Kidney epithelial cell (primary cell): ENCODE data around the gene TYW1B. TPM values are rescaled to one million over a fixed set of nuclear protein-coding genes. Genes with fewer than 3 reads are reported as not detected.
"Not testable (repeated sequence)": the region's sequence is repeated elsewhere in the genome, so short reads cannot be mapped to it uniquely, and the experiment has no call there.

ENCODE experiments used
- DNase-seq: peaks from one replicate; pipeline ENCODE4 v3.0.0-alpha.2; 2010; ENCODE audit warnings: low read depth
- H3K27me3 ChIP-seq: 2 replicates; pipeline ENCODE4 v1.6.0; 2011; ENCODE audit warnings: low read length; ENCODE audit not compliant: control insufficient read depth, insufficient read depth
- H3K36me3 ChIP-seq: 2 replicates; pipeline ENCODE4 v1.5.1; 2011; ENCODE audit warnings: low read length; ENCODE audit not compliant: control insufficient read depth, insufficient read depth
- H3K4me3 ChIP-seq: 2 replicates; pipeline ENCODE4 v1.5.1; 2011; ENCODE audit warnings: low read depth, mild to moderate bottlenecking, control low read depth, low read length
- CTCF ChIP-seq: IDR thresholded peaks from 2 replicates; pipeline ENCODE4 v1.5.1; 2011; ENCODE audit warnings: mild to moderate bottlenecking, moderate library complexity, low read length, control low read depth, inconsistent platforms; ENCODE audit not compliant: insufficient read depth, poor library complexity, severe bottlenecking
- total RNA-seq: library from RNA; depleted of rRNA; stranded (reverse); fragments of >200 nt; gene quantifications from 2 replicates; pipeline ENCODE4 v1.2.3, GENCODE V29; 2015

TYW1B gene
- total RNA-seq, 1 donor from 2014 or later, result 8.7 TPM

DNA sequence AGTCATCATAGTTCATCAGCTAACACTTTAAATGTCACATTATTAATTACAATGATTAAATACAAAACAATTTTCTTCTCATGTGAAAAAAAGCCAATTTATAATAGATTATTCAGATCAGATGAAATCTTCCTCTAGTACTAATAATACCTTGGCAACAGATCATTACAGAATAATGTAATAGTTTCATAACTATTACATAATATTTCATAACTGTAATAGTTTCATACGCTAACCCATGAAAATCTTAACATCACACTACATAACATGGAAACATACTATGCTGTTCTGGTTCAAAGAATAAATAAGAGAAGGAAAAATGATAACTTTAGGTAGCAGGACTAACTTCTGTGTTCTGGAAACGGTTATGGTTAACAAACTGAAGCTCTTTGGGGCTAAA lies 152.3 kb downstream of the TYW1B start:
- DNase-seq, H3K4me3 ChIP-seq, H3K36me3 ChIP-seq, H3K27me3 ChIP-seq: not testable (repeated sequence)

GRCh38 chr7:72674394-72674793 lies 153.6 kb downstream of the TYW1B start:
- DNase-seq, result no peak

DNA sequence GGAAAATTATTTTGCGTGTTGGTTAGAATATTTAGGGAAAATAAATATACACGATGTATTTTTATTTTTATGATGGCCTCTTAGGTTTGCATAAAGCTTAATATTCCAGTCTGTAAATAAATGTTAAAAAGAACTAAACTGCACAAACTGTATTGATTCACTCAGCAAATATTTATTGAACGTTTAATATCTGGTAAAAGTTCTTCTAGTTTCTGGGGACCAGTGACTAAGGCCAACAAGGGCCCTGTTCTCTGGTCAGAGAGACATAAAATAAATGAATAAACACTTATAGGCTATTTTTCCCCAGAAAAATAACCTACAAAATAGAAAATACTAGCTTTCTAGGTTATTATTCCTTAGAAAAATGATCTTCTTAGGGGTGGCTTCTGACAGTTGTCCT lies 157.2 kb downstream of the TYW1B start:
- not testable (repeated sequence) for H3K4me3 ChIP-seq, DNase-seq, H3K36me3 ChIP-seq, H3K27me3 ChIP-seq

More at GRCh38 chr7:72674394-72674793, 153.6 kb downstream of the TYW1B start:
- H3K27me3 ChIP-seq, result no peaks in the 10 kb centered on the region
- H3K4me3 ChIP-seq, result no peak overlapping the region
- TF ChIP-seq CTCF, result no peak
- no peaks in the 10 kb centered on the region for H3K36me3 ChIP-seq

GRCh38 chr7:72668435-72668834 lies 159.6 kb downstream of the TYW1B start:
- not testable (repeated sequence) for H3K36me3 ChIP-seq, H3K27me3 ChIP-seq, H3K4me3 ChIP-seq, DNase-seq

GRCh38 chr7:72667049-72667448 lies 161.0 kb downstream of the TYW1B start:
- DNase-seq, H3K36me3 ChIP-seq, H3K27me3 ChIP-seq, H3K4me3 ChIP-seq: not testable (repeated sequence)

DNA sequence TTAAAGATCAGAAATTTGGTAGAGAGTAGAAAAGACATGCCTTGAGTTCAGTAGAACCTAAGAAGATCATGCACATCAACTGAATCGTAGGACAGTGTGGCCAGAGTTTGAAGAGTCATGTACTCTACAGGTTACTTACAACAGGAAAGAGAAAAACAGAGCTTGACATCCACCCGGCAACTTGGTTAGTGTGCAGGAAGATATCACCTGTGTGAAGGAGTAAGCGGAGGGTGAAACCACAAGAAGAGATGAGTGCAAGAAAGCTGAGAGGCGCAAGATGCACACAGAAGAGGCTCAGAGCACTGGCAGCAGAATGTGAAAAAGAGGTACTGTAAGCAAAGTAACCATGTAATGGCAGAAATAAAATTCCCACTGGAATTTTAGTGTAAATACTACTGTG lies 179.4 kb downstream of the TYW1B start:
- DNase-seq, H3K27me3 ChIP-seq, H3K4me3 ChIP-seq, H3K36me3 ChIP-seq: not testable (repeated sequence)

- H3K36me3 ChIP-seq, H3K4me3 ChIP-seq, DNase-seq: not testable (repeated sequence)
These were observed 184.3 kb downstream of the TYW1B start for GRCh38 chr7:72643708-72644107.

GRCh38 chr7:72641485-72642248 lies 186.3 kb downstream of the TYW1B start:
- H3K27me3 ChIP-seq, H3K36me3 ChIP-seq, DNase-seq, H3K4me3 ChIP-seq: not testable (repeated sequence)

More at GRCh38 chr7:72643708-72644107, 184.3 kb downstream of the TYW1B start:
- not testable (repeated sequence) for H3K27me3 ChIP-seq

- not testable (repeated sequence) for H3K36me3 ChIP-seq, H3K4me3 ChIP-seq
These were observed 187.3 kb downstream of the TYW1B start for GRCh38 chr7:72640740-72641139.

GRCh38 chr7:72635273-72635908 lies 192.6 kb downstream of the TYW1B start:
- H3K27me3 ChIP-seq, H3K4me3 ChIP-seq, H3K36me3 ChIP-seq, DNase-seq: not testable (repeated sequence)
- peak; percentile 6 for TF ChIP-seq CTCF

More at GRCh38 chr7:72640740-72641139, 187.3 kb downstream of the TYW1B start:
- not testable (repeated sequence) for H3K27me3 ChIP-seq, DNase-seq

GRCh38 chr7:72632765-72633292 lies 195.2 kb downstream of the TYW1B start:
- not testable (repeated sequence) for H3K27me3 ChIP-seq, DNase-seq, H3K4me3 ChIP-seq, H3K36me3 ChIP-seq

DNA sequence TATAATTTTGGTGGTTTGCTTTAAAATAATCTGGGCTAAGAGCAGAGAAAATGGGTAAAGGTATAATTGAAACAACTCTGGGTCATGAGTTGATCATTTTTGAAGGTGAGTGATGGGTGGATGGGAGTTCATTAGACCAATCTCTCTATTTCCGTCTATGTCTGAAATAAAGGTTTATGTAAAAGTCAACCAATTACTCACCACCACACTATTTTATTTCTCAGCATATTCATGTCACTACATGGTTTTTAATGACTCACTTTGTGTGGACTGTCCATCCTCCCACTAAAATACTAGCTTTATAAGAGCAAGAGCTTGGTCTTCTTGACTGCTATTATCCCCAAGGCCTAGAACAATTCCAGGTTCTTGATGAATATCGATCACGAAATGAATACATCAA lies 199.6 kb downstream of the TYW1B start:
- H3K27me3 ChIP-seq, DNase-seq, H3K36me3 ChIP-seq, H3K4me3 ChIP-seq: not testable (repeated sequence)
